Measurements from ENCODE around the gene RAB3C.

Gene RAB3C

DNA sequence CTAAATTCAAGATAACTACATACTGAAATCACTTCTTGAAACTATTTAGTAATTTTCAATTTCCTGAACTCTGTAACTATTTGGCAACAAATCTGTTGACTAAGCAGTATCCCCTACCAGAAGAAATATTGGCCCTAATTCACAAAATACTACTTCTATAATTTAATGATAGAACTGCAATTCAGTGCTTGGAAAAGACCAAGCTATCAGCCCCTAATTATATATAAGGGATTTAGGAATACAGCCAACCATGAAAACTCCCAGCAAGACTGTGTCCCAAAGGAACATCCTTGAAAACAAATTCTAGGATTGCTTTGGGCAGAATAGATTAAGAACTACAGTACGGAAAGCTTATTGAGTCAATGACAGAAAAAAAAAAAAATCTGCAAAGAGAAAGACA lies 169.2 kb downstream of the RAB3C start:
- Histone ChIP-seq H3K4me1 (ENCODE audit: low read depth, poor library complexity, severe bottlenecking) (no peaks in the 10 kb centered on the region), H3K9ac (no peak overlapping the region), H3K36me3 (ENCODE audit: insufficient read depth) (no peaks in the 10 kb centered on the region), H3K4me2 (no peak overlapping the region), H3K27me3 (ENCODE audit: insufficient read depth, low read depth) (no peaks in the 10 kb centered on the region), H3K27ac (no peak overlapping the region), H2AFZ (ENCODE audit: low read depth) (no peak overlapping the region), H3K4me3 (IDR thresholded peaks at IDR 0.05; ENCODE audit: insufficient read depth, low read depth, low read length) (no peak overlapping the region), H3K79me2 (ENCODE audit: insufficient read depth, low read depth) (no peaks in the 10 kb centered on the region), H4K20me1 (ENCODE audit: insufficient read depth) (no peaks in the 10 kb centered on the region)
- TF ChIP-seq, protein P1, sequence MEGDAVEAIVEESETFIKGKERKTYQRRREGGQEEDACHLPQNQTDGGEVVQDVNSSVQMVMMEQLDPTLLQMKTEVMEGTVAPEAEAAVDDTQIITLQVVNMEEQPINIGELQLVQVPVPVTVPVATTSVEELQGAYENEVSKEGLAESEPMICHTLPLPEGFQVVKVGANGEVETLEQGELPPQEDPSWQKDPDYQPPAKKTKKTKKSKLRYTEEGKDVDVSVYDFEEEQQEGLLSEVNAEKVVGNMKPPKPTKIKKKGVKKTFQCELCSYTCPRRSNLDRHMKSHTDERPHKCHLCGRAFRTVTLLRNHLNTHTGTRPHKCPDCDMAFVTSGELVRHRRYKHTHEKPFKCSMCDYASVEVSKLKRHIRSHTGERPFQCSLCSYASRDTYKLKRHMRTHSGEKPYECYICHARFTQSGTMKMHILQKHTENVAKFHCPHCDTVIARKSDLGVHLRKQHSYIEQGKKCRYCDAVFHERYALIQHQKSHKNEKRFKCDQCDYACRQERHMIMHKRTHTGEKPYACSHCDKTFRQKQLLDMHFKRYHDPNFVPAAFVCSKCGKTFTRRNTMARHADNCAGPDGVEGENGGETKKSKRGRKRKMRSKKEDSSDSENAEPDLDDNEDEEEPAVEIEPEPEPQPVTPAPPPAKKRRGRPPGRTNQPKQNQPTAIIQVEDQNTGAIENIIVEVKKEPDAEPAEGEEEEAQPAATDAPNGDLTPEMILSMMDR (conservative IDR thresholded peaks at IDR 0.05; ENCODE audit: low read depth, low read length) = no peak

DNA sequence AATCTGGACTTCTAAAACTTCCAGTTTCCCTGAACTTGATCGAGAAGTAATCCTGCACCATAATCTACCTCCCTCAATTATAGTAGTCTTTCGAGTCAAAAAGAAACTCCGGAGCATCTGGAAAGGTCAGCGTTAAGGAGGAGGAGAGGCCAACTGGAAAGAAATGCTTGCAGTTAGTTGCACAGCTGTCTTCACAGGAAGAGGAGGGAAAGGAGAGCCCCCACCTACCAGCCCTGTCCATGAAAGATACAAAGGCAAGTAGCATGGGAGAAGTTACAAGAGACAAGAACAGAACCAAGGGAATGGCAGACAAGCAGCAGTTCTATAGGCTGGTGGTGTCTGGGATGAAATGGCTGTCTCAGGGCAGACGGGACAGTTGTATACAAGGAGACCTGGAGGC lies 170.6 kb downstream of the RAB3C start:
- no peaks in the 10 kb centered on the region for H3K36me3 ChIP-seq (ENCODE audit: insufficient read depth)
- H3K4me2 ChIP-seq = no peak overlapping the region
- H2AFZ ChIP-seq (ENCODE audit: low read depth) = no peak overlapping the region

DNA sequence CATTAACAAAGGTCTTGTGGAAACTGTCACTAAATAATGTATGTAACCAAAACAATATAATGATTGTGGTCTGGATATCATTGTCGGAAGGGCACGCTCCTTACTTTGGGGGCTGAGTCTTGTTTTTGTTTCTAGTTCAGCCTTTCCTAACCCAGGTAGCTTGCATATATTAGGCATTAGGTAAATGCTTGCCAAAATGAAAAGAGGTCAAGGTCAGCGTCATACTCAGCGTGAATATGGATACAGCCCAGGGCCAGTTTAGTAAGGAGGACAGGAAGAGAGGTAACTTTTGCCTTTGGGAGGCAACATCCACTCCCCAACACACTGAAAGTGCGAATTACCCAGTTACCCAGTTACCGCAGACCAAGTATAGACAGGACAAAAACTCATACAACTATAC lies 171.4 kb downstream of the RAB3C start:
- TF ChIP-seq, protein P1 (conservative IDR thresholded peaks at IDR 0.05; ENCODE audit: low read depth, low read length) = no peak
- H3K9ac ChIP-seq = no peak overlapping the region
- no peaks in the 10 kb centered on the region for H3K79me2 ChIP-seq (ENCODE audit: insufficient read depth, low read depth)
- no peak overlapping the region for H3K4me3 ChIP-seq (IDR thresholded peaks at IDR 0.05; ENCODE audit: insufficient read depth, low read depth, low read length)
- H3K4me2 ChIP-seq = no peak overlapping the region
- no peaks in the 10 kb centered on the region for H4K20me1 ChIP-seq (ENCODE audit: insufficient read depth)
- H3K36me3 ChIP-seq (ENCODE audit: insufficient read depth) = no peaks in the 10 kb centered on the region
- no peaks in the 10 kb centered on the region for H3K27me3 ChIP-seq (ENCODE audit: insufficient read depth, low read depth)
- H3K4me1 ChIP-seq (ENCODE audit: low read depth, poor library complexity, severe bottlenecking) = no peaks in the 10 kb centered on the region
- no peak overlapping the region for H3K27ac ChIP-seq
- H2AFZ ChIP-seq (ENCODE audit: low read depth) = no peak overlapping the region

More for the DNA sequence above, 170.6 kb downstream of the RAB3C start:
- Histone ChIP-seq H4K20me1 (ENCODE audit: insufficient read depth) (no peaks in the 10 kb centered on the region), H3K79me2 (ENCODE audit: insufficient read depth, low read depth) (no peaks in the 10 kb centered on the region), H3K27ac (no peak overlapping the region), H3K27me3 (ENCODE audit: insufficient read depth, low read depth) (no peaks in the 10 kb centered on the region), H3K4me3 (IDR thresholded peaks at IDR 0.05; ENCODE audit: insufficient read depth, low read depth, low read length) (no peak overlapping the region), H3K9ac (no peak overlapping the region), H3K4me1 (ENCODE audit: low read depth, poor library complexity, severe bottlenecking) (no peaks in the 10 kb centered on the region)
- TF ChIP-seq, protein P1 (conservative IDR thresholded peaks at IDR 0.05; ENCODE audit: low read depth, low read length) = no peak

DNA sequence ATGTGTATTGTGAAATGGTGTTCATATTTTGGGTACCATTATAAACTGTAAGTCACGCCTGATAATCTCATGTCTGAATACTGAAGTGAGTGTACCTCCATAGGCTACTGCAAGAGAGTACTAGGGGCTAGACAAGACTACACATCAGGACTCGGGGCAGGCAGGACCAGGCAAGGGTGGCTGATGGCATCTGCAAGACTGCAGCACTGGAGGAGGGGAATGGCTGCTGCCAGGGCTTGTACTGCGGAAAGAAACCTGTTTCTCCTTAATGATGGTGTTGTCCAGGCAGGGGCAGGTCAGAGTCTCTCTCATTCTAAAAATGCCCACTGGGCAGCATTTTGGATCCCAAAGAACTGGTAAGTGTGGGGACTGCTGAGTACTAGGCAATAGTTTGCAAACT lies 172.5 kb downstream of the RAB3C start:
- no peak overlapping the region for H2AFZ ChIP-seq (ENCODE audit: low read depth)
- no peaks in the 10 kb centered on the region for H4K20me1 ChIP-seq (ENCODE audit: insufficient read depth)
- no peaks in the 10 kb centered on the region for H3K36me3 ChIP-seq (ENCODE audit: insufficient read depth)
- H3K9ac ChIP-seq = no peak overlapping the region
- no peak overlapping the region for H3K27ac ChIP-seq
- H3K4me3 ChIP-seq (IDR thresholded peaks at IDR 0.05; ENCODE audit: insufficient read depth, low read depth, low read length) = no peak overlapping the region
- TF ChIP-seq, protein P1 (conservative IDR thresholded peaks at IDR 0.05; ENCODE audit: low read depth, low read length) = no peak
- H3K4me1 ChIP-seq (ENCODE audit: low read depth, poor library complexity, severe bottlenecking) = peaks cover 3% of the 10 kb centered on the region
- no peaks in the 10 kb centered on the region for H3K27me3 ChIP-seq (ENCODE audit: insufficient read depth, low read depth)
- H3K4me2 ChIP-seq = no peak overlapping the region
- H3K79me2 ChIP-seq (ENCODE audit: insufficient read depth, low read depth) = no peaks in the 10 kb centered on the region
